Astrocyte of the spinal cord (primary cell): ENCODE data around the gene ANKRD42.

ENCODE experiments used
- DNase-seq: peaks from one replicate; pipeline ENCODE4 v3.0.0; 2011; ENCODE audit warnings: low read depth, low spot score
- H3K4me3 ChIP-seq: 2 replicates; pipeline ENCODE4 v1.5.1; 2011; ENCODE audit warnings: low read depth, mild to moderate bottlenecking, low read length, moderate library complexity
- CTCF ChIP-seq: IDR thresholded peaks from 2 replicates; pipeline ENCODE4 v1.5.1; 2012; ENCODE audit warnings: low read depth, mild to moderate bottlenecking, low read length, inconsistent platforms
- in situ Hi-C: cut with HindIII; loops from 2 replicates; pipeline ENCODE4 v1.10.0; 2017; ENCODE audit warnings: low sequenced_read_pairs

Gene ANKRD42

GRCh38 chr11:83252266-83252665, 58.8 kb downstream of the ANKRD42 start:
- no peak for TF ChIP-seq CTCF
- in situ Hi-C loops = no loop called here
- no peak overlapping the region for H3K4me3 ChIP-seq
- DNase-seq = no peak

- no peak for DNase-seq
- no peak for TF ChIP-seq CTCF
- in situ Hi-C loops = no loop called here
- no peak overlapping the region for H3K4me3 ChIP-seq
These were observed 59.4 kb downstream of the ANKRD42 start for GRCh38 chr11:83252941-83253340.

GRCh38 chr11:83255366-83255765, 61.9 kb downstream of the ANKRD42 start:
- in situ Hi-C loops = no loop called here
- DNase-seq = no peak
- TF ChIP-seq CTCF = no peak
- H3K4me3 ChIP-seq = no peak overlapping the region

GRCh38 chr11:83256602-83257340, 63.3 kb downstream of the ANKRD42 start:
- TF ChIP-seq CTCF = no peak
- H3K4me3 ChIP-seq = no peak overlapping the region
- in situ Hi-C loops = no loop called here
- DNase-seq = no peak

GRCh38 chr11:83257761-83258168, 64.3 kb downstream of the ANKRD42 start:
- no peak for TF ChIP-seq CTCF
- H3K4me3 ChIP-seq = no peak overlapping the region
- in situ Hi-C loops = no loop called here
- DNase-seq = peak; percentile 89

- no peak overlapping the region for H3K4me3 ChIP-seq
- no peak for TF ChIP-seq CTCF
- in situ Hi-C loops = no loop called here
- no peak for DNase-seq
These were observed 66.0 kb downstream of the ANKRD42 start for GRCh38 chr11:83259559-83259958.
